ENCODE measurements around the gene NRP2. TPM values are rescaled to one million over a fixed set of nuclear protein-coding genes. Genes with fewer than 3 reads are reported as not detected.

NRP2 gene, protein sequence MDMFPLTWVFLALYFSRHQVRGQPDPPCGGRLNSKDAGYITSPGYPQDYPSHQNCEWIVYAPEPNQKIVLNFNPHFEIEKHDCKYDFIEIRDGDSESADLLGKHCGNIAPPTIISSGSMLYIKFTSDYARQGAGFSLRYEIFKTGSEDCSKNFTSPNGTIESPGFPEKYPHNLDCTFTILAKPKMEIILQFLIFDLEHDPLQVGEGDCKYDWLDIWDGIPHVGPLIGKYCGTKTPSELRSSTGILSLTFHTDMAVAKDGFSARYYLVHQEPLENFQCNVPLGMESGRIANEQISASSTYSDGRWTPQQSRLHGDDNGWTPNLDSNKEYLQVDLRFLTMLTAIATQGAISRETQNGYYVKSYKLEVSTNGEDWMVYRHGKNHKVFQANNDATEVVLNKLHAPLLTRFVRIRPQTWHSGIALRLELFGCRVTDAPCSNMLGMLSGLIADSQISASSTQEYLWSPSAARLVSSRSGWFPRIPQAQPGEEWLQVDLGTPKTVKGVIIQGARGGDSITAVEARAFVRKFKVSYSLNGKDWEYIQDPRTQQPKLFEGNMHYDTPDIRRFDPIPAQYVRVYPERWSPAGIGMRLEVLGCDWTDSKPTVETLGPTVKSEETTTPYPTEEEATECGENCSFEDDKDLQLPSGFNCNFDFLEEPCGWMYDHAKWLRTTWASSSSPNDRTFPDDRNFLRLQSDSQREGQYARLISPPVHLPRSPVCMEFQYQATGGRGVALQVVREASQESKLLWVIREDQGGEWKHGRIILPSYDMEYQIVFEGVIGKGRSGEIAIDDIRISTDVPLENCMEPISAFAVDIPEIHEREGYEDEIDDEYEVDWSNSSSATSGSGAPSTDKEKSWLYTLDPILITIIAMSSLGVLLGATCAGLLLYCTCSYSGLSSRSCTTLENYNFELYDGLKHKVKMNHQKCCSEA
- 316 TPM for total RNA-seq

- intact Hi-C loops (cut with DNase I) = loop anchor here (5.0 to 10.0 kb wide), 2 partner anchors 202 to 1350 kb away; no protein-coding TSS in a partner anchor
- DNase-seq (ENCODE audit: low spot score) = peak; percentile 95
- ATAC-seq = peak; percentile 90
Measured at GRCh38 chr2:205682239-205682970, at the start of gene NRP2. NRP2 (plus strand) TSS chr2:205682501; CDS start chr2:205683291, 790 bp downstream.

GRCh38 chr2:205633994-205634393 is 48.3 kb upstream of the NRP2 start:
- ATAC-seq = peak; percentile 83
- intact Hi-C loops (cut with DNase I) = no loop called here

DNA sequence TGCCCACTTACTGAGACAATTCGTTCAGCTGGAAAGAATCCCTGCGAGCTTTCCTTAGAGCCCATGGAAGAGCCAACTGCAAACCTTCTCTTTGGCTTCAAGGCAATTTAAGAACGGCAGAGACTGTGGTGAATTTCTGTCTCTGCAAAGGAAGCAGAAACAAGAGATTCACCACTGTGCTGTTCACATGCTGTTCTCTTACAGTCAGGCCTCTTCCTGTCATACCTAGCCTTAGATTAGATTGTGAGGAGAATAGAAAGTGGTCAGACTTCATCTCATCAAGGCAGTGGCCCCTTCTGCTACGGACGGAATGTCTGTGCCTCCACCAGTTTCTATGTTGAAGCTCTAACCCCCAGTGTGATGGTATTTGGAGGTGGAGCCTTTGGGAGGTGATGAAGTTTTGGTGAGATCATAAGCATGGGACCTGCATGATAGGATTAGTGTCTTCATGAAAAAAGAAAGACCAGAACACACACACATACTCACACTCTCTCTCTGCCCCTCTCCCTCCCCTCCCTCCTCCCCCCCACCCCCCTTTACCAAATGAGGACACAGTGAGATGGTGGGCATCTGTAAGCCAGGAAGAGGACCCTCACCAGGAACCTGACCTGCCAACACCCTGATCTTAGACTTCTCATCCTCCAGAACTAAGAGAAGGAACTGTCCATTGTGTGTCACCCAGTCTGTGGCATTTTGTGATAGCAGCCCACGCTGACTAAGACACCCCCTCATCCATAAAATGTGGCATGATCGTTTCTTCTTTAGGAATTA is 45.6 kb upstream of the NRP2 start:
- ATAC-seq = no peak
- DNase-seq (ENCODE audit: low spot score) = no peak
- intact Hi-C loops (cut with DNase I) = no loop called here

More at GRCh38 chr2:205633994-205634393, 48.3 kb upstream of the NRP2 start:
- no peak for DNase-seq (ENCODE audit: low spot score)

GRCh38 chr2:205637320-205637602 is 45.0 kb upstream of the NRP2 start:
- DNase-seq (ENCODE audit: low spot score) = no peak
- no peak for ATAC-seq
- intact Hi-C loops (cut with DNase I) = no loop called here

DNA sequence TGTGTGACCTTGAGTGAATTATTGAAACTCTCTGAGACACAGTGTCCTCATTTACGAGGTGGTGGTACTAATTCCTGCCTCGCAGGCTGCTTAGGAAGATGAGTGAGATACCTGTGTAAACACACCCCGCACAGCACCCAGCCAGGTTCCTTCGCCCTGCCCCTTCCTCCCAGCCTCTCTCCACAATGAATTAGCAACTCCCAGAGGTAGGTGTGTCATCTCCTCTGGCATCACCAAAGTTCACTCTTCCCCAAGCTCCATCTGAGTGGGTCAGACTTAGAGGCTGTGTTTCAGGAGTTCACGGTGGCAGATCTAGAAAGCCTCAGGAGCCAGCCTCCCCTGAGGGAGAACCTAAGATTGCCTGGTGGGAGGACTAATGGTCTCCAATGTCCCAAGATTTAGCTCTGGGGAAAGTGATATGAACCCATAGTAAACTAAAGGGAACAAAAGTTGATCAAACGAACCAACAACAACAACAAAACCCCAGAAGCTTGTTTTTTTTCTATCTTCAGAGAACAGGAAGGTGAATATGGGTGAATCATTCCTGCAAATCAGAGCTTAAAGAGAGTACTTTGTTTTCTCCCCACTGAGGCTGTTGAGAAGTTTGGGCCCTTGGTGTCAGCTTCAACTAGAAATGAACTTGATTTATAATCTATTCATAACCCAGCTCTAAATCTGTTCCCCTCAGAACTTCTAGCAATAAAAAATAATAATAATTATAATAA is 44.4 kb upstream of the NRP2 start:
- ATAC-seq (no peak), DNase-seq (ENCODE audit: low spot score) (no peak)
- intact Hi-C loops (cut with DNase I) = no loop called here

DNA sequence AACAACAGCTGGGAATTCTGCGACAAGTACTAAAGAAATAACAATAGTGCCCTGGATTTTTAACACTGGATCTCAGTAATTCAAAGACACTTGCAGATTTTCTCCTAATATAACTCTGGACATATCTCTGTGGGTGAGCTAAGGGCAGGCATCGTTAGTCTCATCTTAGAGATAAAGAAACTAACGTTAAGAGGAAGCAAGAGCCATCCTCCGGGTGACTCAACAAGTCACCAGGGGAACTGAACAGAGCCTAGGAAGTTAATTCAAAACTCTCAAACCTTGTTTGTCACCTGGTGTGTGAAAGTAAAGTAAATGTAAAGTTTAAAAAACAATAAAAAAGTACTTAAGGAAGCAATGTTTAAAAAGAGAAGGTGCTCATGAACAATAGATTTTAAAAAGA is 41.6 kb upstream of the NRP2 start:
- DNase-seq (ENCODE audit: low spot score) = no peak
- ATAC-seq = no peak
- intact Hi-C loops (cut with DNase I) = no loop called here

DNA sequence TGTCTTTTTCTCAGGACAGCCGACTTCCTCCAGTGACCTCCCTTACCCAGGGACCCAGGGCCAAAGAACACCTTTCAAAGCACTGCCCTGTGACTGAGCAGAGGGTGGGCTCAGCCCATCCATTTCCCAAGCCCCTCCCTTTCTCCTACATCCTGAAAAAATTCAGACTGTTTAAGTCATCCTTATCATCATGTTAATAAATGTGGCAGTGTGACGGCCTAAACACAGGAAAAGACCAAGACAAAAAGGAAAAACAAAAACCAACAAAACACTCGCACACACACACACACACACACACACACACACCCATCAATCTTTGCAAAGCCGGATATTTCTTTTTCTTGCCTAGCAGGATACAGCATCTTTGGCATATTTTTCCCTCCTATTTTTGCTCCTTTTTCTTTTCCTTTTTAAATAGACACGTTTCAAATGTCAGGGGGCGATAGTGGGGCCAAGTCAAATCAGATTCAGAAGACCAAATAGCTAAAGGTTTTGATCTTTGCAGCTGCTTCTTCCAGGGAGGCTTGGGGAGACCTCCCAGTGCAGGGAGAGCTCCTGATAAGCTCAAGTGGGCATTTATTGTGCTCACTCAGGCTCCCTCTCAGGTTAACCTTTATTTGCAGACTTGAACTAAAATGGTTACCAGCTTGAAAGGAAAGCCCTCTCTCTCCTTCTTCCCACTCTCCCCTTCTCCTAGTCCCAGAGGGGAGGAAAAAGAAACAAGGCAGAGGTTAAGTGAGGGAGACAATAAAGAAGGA is 39.5 kb upstream of the NRP2 start:
- DNase-seq (ENCODE audit: low spot score) = no peak
- intact Hi-C loops (cut with DNase I) = no loop called here
- peak; percentile 38 for ATAC-seq

DNA sequence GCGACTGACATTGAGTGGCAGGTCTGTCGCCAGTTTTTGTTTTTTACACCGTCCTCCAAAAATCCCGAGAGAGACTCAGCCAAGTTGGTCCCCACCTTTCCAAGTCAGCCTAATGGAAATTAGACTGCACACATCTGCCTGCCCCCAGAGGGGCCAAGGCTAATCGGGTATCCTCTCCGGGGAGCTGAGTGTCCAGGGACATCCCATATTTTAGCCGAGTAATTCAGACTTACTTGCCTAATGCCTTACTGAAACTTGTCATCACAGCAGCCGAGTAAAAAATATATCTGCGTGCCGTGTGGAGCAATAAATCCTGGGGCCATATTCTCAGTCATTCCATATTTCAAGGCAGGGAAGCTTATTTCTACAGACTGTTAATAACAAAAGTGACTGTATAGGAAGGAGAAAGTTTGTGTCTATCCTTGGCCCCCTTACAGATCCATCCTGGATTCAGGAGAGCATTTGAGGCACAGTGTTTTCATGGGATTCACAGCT is 38.9 kb upstream of the NRP2 start:
- no peak for DNase-seq (ENCODE audit: low spot score)
- no peak for ATAC-seq
- intact Hi-C loops (cut with DNase I) = no loop called here

DNA sequence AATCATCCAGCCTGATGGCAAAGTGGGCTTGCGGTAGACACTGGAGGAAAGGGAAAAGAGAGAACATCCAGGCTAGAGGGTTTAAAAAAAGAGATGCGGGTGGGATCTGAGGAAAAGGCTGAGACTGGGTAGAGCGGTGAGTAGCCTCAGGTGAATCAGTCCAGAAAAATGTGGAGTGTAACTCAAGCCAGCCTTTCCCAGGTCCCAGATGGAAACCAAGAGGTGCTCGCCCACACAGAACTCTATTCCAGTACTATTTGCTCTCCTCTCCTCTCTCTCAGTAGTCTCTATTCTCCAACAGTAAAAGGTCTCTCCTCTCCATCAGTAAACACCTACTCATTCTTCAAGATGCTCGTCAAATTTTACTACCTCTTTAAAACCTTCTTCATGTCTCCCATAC is 38.3 kb upstream of the NRP2 start:
- no peak for ATAC-seq
- DNase-seq (ENCODE audit: low spot score) = no peak
- intact Hi-C loops (cut with DNase I) = no loop called here

- no peak for ATAC-seq
- DNase-seq (ENCODE audit: low spot score) = no peak
- intact Hi-C loops (cut with DNase I) = no loop called here
Measured at GRCh38 chr2:205646680-205647079, 35.6 kb upstream of the NRP2 start.

GRCh38 chr2:205650450-205650849 is 31.9 kb upstream of the NRP2 start:
- DNase-seq (ENCODE audit: low spot score) (no peak), ATAC-seq (no peak)
- intact Hi-C loops (cut with DNase I) = no loop called here

GRCh38 chr2:205650931-205651330 is 31.4 kb upstream of the NRP2 start:
- ATAC-seq (no peak), DNase-seq (ENCODE audit: low spot score) (no peak)
- intact Hi-C loops (cut with DNase I) = no loop called here

DNA sequence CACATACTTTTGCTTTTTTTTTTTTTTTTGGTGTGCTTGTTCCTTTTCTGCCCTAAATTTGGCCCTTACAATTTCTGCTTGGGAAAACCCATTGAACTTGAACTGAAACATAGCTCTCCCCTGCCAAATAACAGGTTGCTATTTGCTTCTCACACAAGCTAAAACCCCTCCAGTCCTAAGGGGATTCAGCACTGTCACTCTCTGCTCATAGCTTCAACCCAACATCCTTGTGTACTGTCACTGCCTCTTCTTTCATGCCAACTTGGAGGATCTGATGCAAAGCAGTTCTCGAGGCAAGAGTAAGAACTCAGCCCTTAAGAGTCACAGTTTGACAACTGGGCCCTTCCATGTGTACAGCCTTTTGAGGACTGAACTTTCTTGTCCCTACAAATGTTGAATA is 30.6 kb upstream of the NRP2 start:
- ATAC-seq (no peak), DNase-seq (ENCODE audit: low spot score) (no peak)
- intact Hi-C loops (cut with DNase I) = no loop called here

GRCh38 chr2:205654878-205655605 is 27.3 kb upstream of the NRP2 start:
- intact Hi-C loops (cut with DNase I) = no loop called here
- ATAC-seq (no peak), DNase-seq (ENCODE audit: low spot score) (no peak)

- no peak for DNase-seq (ENCODE audit: low spot score)
- intact Hi-C loops (cut with DNase I) = no loop called here
- ATAC-seq = no peak
Measured at GRCh38 chr2:205655779-205656456, 26.4 kb upstream of the NRP2 start.

DNA sequence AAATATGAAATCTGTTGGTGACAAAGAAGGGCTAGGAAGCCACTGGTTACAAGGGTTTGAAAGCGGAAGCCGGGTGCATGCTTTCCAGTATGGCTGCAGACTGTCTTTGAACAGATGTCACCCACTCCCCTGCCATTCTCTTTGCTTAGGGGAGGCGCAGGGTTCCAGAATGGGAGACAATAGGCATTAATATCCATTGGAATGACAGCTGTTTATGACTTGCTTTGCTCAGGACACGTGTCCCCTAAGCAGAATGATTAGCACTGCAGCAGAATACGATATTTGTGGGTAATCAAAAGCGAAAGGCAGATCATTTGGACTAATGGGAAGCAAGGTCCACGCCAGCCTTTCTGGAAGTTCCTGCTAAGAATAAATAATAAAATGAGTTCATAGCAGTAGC is 25.8 kb upstream of the NRP2 start:
- intact Hi-C loops (cut with DNase I) = no loop called here
- ATAC-seq = no peak

More for the DNA sequence above, 25.8 kb upstream of the NRP2 start:
- DNase-seq (ENCODE audit: low spot score) = no peak

Measured in sciatic nerve (tissue), 2 donors.